BE2C (cell line): ENCODE results near the gene RAB8B.

Source experiments
- DNase-seq: peaks from one replicate; pipeline ENCODE4 v3.0.0-alpha.2; 2020
- H3K27me3 ChIP-seq: fragments of 250-450 bp; sonication (Bioruptor Pico); 2 replicates; pipeline ENCODE4 v1.5.1; 2020; ENCODE audit warnings: mild to moderate bottlenecking
- H3K36me3 ChIP-seq: fragments of 250-450 bp; sonication (Bioruptor Pico); 2 replicates; pipeline ENCODE4 v1.5.1; 2020; ENCODE audit warnings: mild to moderate bottlenecking
- H3K4me1 ChIP-seq: fragments of 250-450 bp; sonication (Bioruptor Pico); 2 replicates; pipeline ENCODE4 v1.5.1; 2020
- H3K4me3 ChIP-seq: 2 replicates; pipeline ENCODE4 v1.5.1; 2011; ENCODE audit warnings: low read depth, low read length
- H3K9me3 ChIP-seq: fragments of 250-450 bp; sonication (Bioruptor Pico); 2 replicates; pipeline ENCODE4 v1.5.1; 2020
- CTCF ChIP-seq: IDR thresholded peaks from 2 replicates; pipeline ENCODE4 v1.5.1; 2012; ENCODE audit warnings: mild to moderate bottlenecking, low read depth, low read length

Gene RAB8B

GRCh38 chr15:63165166-63165859 is 24.1 kb upstream of the RAB8B start:
- Histone ChIP-seq H3K9me3 (no peaks in the 10 kb centered on the region), H3K36me3 (no peaks in the 10 kb centered on the region), H3K4me1 (no peaks in the 10 kb centered on the region), H3K27me3 (no peaks in the 10 kb centered on the region), H3K4me3 (no peak overlapping the region)
- no peak for DNase-seq
- no peak for TF ChIP-seq CTCF

GRCh38 chr15:63166219-63166618 is 23.2 kb upstream of the RAB8B start:
- Histone ChIP-seq H3K9me3 (no peaks in the 10 kb centered on the region), H3K4me1 (no peaks in the 10 kb centered on the region), H3K4me3 (no peak overlapping the region), H3K36me3 (no peaks in the 10 kb centered on the region), H3K27me3 (no peaks in the 10 kb centered on the region)
- DNase-seq, result no peak
- TF ChIP-seq CTCF, result no peak

GRCh38 chr15:63169788-63170187 is 19.6 kb upstream of the RAB8B start:
- Histone ChIP-seq H3K4me1 (no peaks in the 10 kb centered on the region), H3K9me3 (no peaks in the 10 kb centered on the region)
- DNase-seq, result no peak

GRCh38 chr15:63172376-63172775 is 17.0 kb upstream of the RAB8B start:
- Histone ChIP-seq H3K4me1 (no peaks in the 10 kb centered on the region), H3K4me3 (no peak overlapping the region), H3K36me3 (no peaks in the 10 kb centered on the region), H3K27me3 (no peaks in the 10 kb centered on the region), H3K9me3 (no peaks in the 10 kb centered on the region)
- no peak for DNase-seq
- no peak for TF ChIP-seq CTCF

More at GRCh38 chr15:63169788-63170187, 19.6 kb upstream of the RAB8B start:
- H3K36me3 ChIP-seq, result no peaks in the 10 kb centered on the region
- H3K4me3 ChIP-seq, result no peak overlapping the region
- no peak for TF ChIP-seq CTCF
- no peaks in the 10 kb centered on the region for H3K27me3 ChIP-seq

- Histone ChIP-seq H3K36me3 (no peaks in the 10 kb centered on the region), H3K9me3 (no peaks in the 10 kb centered on the region), H3K4me1 (no peaks in the 10 kb centered on the region), H3K4me3 (no peak overlapping the region), H3K27me3 (no peaks in the 10 kb centered on the region)
- no peak for DNase-seq
- TF ChIP-seq CTCF, result no peak
These were observed 16.5 kb upstream of the RAB8B start for GRCh38 chr15:63172851-63173451.

GRCh38 chr15:63176302-63176701 is 13.1 kb upstream of the RAB8B start:
- H3K9me3 ChIP-seq, result no peaks in the 10 kb centered on the region
- H3K27me3 ChIP-seq, result no peaks in the 10 kb centered on the region
- TF ChIP-seq CTCF, result no peak
- H3K4me3 ChIP-seq, result no peak overlapping the region
- no peak for DNase-seq
- no peaks in the 10 kb centered on the region for H3K36me3 ChIP-seq
- H3K4me1 ChIP-seq, result no peaks in the 10 kb centered on the region
